ENCODE data around the gene ABCA4. TPM values are rescaled to one million over a fixed set of nuclear protein-coding genes. Genes with fewer than 3 reads are reported as not detected.

The ABCA4 gene
- total RNA-seq, 1 donor from 2014 or later = not detected

DNA sequence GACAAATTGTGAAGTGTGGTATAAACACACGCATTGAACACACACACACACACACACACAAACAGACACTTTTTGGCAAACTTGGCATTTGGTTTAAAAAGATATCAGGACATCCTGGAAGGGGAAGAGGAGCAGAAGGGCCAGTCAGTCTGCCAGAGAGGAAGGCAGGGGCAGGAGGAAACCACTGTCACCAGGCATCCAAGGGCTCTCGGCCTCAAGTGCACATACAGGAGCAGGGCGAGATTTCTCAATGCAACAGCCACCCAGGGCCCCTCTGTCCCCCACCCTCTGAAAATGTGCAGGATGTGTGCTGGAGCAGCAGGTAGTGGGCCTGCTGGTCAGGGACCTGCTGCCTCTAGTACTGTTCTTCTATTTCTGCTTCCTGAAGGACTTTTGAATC is 71.2 kb downstream of the ABCA4 start:
- H3K9me3 Mint-ChIP-seq = no peaks in the 10 kb centered on the region
- ATAC-seq (ENCODE audit: low read depth) = no peak
- intact Hi-C loops (cut with micrococcal nuclease) = no loop called here
- no peak overlapping the region for H3K27ac Mint-ChIP-seq
- peaks cover 23% of the 10 kb centered on the region for H3K27me3 Mint-ChIP-seq
- peaks cover 4% of the 10 kb centered on the region for H3K4me1 Mint-ChIP-seq
- DNase-seq = no peak
- no peak overlapping the region for H3K4me3 Mint-ChIP-seq
- TF ChIP-seq, protein P1, sequence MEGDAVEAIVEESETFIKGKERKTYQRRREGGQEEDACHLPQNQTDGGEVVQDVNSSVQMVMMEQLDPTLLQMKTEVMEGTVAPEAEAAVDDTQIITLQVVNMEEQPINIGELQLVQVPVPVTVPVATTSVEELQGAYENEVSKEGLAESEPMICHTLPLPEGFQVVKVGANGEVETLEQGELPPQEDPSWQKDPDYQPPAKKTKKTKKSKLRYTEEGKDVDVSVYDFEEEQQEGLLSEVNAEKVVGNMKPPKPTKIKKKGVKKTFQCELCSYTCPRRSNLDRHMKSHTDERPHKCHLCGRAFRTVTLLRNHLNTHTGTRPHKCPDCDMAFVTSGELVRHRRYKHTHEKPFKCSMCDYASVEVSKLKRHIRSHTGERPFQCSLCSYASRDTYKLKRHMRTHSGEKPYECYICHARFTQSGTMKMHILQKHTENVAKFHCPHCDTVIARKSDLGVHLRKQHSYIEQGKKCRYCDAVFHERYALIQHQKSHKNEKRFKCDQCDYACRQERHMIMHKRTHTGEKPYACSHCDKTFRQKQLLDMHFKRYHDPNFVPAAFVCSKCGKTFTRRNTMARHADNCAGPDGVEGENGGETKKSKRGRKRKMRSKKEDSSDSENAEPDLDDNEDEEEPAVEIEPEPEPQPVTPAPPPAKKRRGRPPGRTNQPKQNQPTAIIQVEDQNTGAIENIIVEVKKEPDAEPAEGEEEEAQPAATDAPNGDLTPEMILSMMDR (IDR thresholded peaks at IDR 0.05) = no peak
- H3K36me3 Mint-ChIP-seq (ENCODE audit: low read depth) = no peaks in the 10 kb centered on the region
- CTCF ChIA-PET = no interaction called here
- POLR2A ChIA-PET = no interaction called here

DNA sequence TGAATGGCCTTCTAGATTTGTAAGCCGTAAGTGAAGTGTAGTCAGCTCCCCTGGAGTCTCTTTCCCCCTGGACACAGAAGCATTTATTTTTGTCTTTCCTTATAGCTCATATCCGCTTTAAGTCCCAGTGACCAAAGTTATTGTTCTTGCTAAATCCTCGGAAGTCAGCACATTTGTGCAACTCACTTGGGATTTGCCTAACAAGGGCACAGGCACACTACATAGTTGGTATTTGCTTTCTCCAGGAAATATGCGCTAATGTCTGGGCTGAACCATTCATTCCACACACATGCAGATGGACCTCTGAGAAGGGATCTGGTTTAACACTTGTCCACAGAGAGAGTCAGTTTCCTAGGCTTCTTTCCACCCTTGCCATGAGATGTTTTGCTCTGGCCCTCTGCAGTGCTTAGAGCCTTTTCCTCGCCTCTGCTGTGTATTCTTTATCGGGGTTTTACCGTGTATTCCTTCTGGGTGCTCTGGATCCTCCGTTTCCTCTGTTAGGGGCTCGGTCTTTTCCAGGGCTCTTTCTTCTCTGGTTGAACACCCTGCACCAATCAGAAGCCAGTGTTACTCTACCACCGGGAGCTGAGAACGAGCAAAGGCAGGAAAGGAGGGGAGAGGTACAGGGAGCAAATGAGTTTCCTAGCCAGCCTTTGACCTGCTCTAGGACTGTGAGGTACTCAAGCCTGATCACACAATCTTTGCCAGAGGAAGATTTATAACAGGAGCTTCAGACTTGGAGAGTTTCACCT is 72.4 kb downstream of the ABCA4 start:
- Mint-ChIP-seq H3K9me3 (no peaks in the 10 kb centered on the region), H3K4me1 (peaks cover 9% of the 10 kb centered on the region), H3K27ac (no peak overlapping the region), H3K36me3 (ENCODE audit: low read depth) (no peaks in the 10 kb centered on the region), H3K27me3 (peaks cover 16% of the 10 kb centered on the region), H3K4me3 (no peak overlapping the region)
- CTCF ChIA-PET = no interaction called here
- intact Hi-C loops (cut with micrococcal nuclease) = no loop called here
- TF ChIP-seq, protein P1 (IDR thresholded peaks at IDR 0.05) = no peak
- ATAC-seq (ENCODE audit: low read depth) (no peak), DNase-seq (no peak)
- POLR2A ChIA-PET = no interaction called here

GRCh38 chr1:94047949-94048348 is 73.0 kb downstream of the ABCA4 start:
- Mint-ChIP-seq H3K4me1 (peaks cover 9% of the 10 kb centered on the region), H3K27ac (no peak overlapping the region), H3K36me3 (ENCODE audit: low read depth) (no peaks in the 10 kb centered on the region), H3K9me3 (no peaks in the 10 kb centered on the region), H3K27me3 (peaks cover 16% of the 10 kb centered on the region), H3K4me3 (no peak overlapping the region)
- ATAC-seq (ENCODE audit: low read depth) (no peak), DNase-seq (no peak)
- intact Hi-C loops (cut with micrococcal nuclease) = no loop called here
- CTCF ChIA-PET = no interaction called here
- POLR2A ChIA-PET = no interaction called here
- TF ChIP-seq, protein P1 (IDR thresholded peaks at IDR 0.05) = no peak

- intact Hi-C loops (cut with micrococcal nuclease) = loop anchor here (1.0 kb wide), 1 partner anchor 418 kb away; no protein-coding TSS in a partner anchor
- Mint-ChIP-seq H3K27me3 (peaks cover 19% of the 10 kb centered on the region), H3K9me3 (no peaks in the 10 kb centered on the region), H3K27ac (no peak overlapping the region), H3K36me3 (ENCODE audit: low read depth) (no peaks in the 10 kb centered on the region), H3K4me3 (peak overlapping the region; percentile 46), H3K4me1 (peaks cover 9% of the 10 kb centered on the region)
- TF ChIP-seq, protein P1 (IDR thresholded peaks at IDR 0.05) = no peak
- ChIA-PET CTCF (interaction anchor here (1.0 to 2.1 kb wide), 2 partner anchors 26 to 418 kb away, joined by 3 to 13 read pairs; no protein-coding TSS in a partner anchor), POLR2A (no interaction called here)
- DNase-seq = no peak
- no peak for ATAC-seq (ENCODE audit: low read depth)
These were observed 75.4 kb downstream of the ABCA4 start for GRCh38 chr1:94045465-94046056.

DNA sequence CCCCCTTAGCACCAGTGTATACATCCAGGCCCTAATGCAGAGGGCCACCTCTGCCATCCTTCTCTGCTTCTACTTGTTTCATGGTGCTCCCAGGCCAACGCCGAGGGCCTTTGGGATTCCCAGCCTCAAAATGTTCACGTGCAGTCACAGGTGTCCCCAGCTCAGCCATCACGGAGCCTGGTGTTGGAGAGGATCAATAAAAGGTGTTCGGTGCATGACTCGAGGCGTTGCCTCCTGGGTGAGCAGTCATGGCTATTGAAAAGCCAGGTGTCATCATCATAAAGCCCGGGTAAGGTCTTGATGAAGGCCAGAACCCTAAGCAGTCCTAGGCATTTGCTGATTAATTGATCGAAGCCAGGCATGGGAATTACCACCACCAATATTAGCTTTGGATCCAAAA is 76.1 kb downstream of the ABCA4 start:
- intact Hi-C loops (cut with micrococcal nuclease) = loop anchor here (1.0 kb wide), 1 partner anchor 418 kb away; no protein-coding TSS in a partner anchor
- ChIA-PET CTCF (interaction anchor here (1.0 to 2.1 kb wide), 2 partner anchors 26 to 418 kb away, joined by 3 to 13 read pairs; no protein-coding TSS in a partner anchor), POLR2A (no interaction called here)
- Mint-ChIP-seq H3K36me3 (ENCODE audit: low read depth) (no peaks in the 10 kb centered on the region), H3K27me3 (peaks cover 25% of the 10 kb centered on the region), H3K4me3 (no peak overlapping the region), H3K27ac (no peak overlapping the region), H3K9me3 (no peaks in the 10 kb centered on the region), H3K4me1 (peaks cover 9% of the 10 kb centered on the region)
- TF ChIP-seq, protein P1 (IDR thresholded peaks at IDR 0.05) = no peak
- ATAC-seq (ENCODE audit: low read depth) (no peak), DNase-seq (no peak)
